Mesendoderm (in vitro differentiated cells): ENCODE measurements around the gene FAM170B.

Experiments
- DNase-seq: peaks from one replicate; pipeline ENCODE4 v3.0.0; 2013
- H2AK5ac ChIP-seq: 2 replicates; pipeline ENCODE4 v1.6.1; 2013; ENCODE audit warnings: low read length, inconsistent platforms
- H2BK120ac ChIP-seq: 2 replicates; pipeline ENCODE4 v1.6.1; 2013; ENCODE audit warnings: low read depth, mild to moderate bottlenecking, low read length, moderate library complexity, mixed read lengths
- H2BK15ac ChIP-seq: replicated peaks from 2 replicates; pipeline ENCODE4 v1.6.1; 2013; ENCODE audit warnings: low read depth, mild to moderate bottlenecking, moderate library complexity
- H2BK5ac ChIP-seq: 2 replicates; pipeline ENCODE4 v1.6.1; 2013; ENCODE audit warnings: low read length, inconsistent platforms
- H3K18ac ChIP-seq: 2 replicates; pipeline ENCODE4 v1.6.1; 2013; ENCODE audit warnings: mild to moderate bottlenecking, low read length, mixed read lengths
- H3K23ac ChIP-seq: one replicate; pipeline ENCODE4 v1.6.1; 2013; ENCODE audit warnings: low read length
- H3K27ac ChIP-seq: 2 replicates; pipeline ENCODE4 v1.5.1; 2013; ENCODE audit warnings: low read depth, mild to moderate bottlenecking, inconsistent platforms, low read length, moderate library complexity
- H3K27me3 ChIP-seq: 2 replicates; pipeline ENCODE4 v1.6.1; 2013; ENCODE audit warnings: low read length, control low read depth, mild to moderate bottlenecking, inconsistent platforms; ENCODE audit not compliant: insufficient read depth, poor library complexity
- H3K36me3 ChIP-seq: 2 replicates; pipeline ENCODE4 v1.6.1; 2013; ENCODE audit warnings: low read length, inconsistent platforms; ENCODE audit not compliant: control insufficient read depth, insufficient read depth
- H3K4ac ChIP-seq: one replicate; pipeline ENCODE4 v1.6.1; 2013; ENCODE audit warnings: low read depth, mild to moderate bottlenecking, low read length, moderate library complexity
- H3K4me1 ChIP-seq: 2 replicates; pipeline ENCODE4 v1.6.1; 2013; ENCODE audit warnings: low read depth, low read length, inconsistent platforms; ENCODE audit not compliant: control insufficient read depth
- H3K4me2 ChIP-seq: 2 replicates; pipeline ENCODE4 v1.6.1; 2013; ENCODE audit warnings: low read length
- H3K4me3 ChIP-seq: 2 replicates; pipeline ENCODE4 v1.5.1; 2013; ENCODE audit warnings: mild to moderate bottlenecking, low read length
- H3K56ac ChIP-seq: one replicate; pipeline ENCODE4 v1.6.1; 2013; ENCODE audit warnings: low read length
- H3K79me1 ChIP-seq: 2 replicates; pipeline ENCODE4 v1.6.1; 2013; ENCODE audit warnings: low read length, inconsistent platforms
- H3K79me2 ChIP-seq: 2 replicates; pipeline ENCODE4 v1.6.1; 2013; ENCODE audit warnings: mild to moderate bottlenecking, low read length; ENCODE audit not compliant: control insufficient read depth, insufficient read depth
- H3K9ac ChIP-seq: 2 replicates; pipeline ENCODE4 v1.6.1; 2013; ENCODE audit warnings: low read length, inconsistent platforms
- H4K5ac ChIP-seq: one replicate; pipeline ENCODE4 v1.6.1; 2013; ENCODE audit warnings: low read length
- H4K8ac ChIP-seq: one replicate; pipeline ENCODE4 v1.6.1; 2013; ENCODE audit warnings: low read depth, mild to moderate bottlenecking, control low read depth, low read length, moderate library complexity
- WGBS: extraction: QIAGEN DNeasy Blood & Tissue Kit; methylation state at CpG from one replicate; pipeline ENCODE4 v1.1.7; 2013; ENCODE audit warnings: low lambda C conversion rate, missing lambda C conversion rate; ENCODE audit not compliant: insufficient coverage; ENCODE audit errors: extremely low coverage; 5-methylcytosine and 5-hydroxymethylcytosine counted together

The FAM170B gene

GRCh38 chr10:49131507-49132361, 2.1 kb downstream of the FAM170B start:
- H3K4me3 ChIP-seq: no peak overlapping the region
- no peaks in the 10 kb centered on the region for H3K27me3 ChIP-seq
- H2BK120ac ChIP-seq: no peak overlapping the region
- no peak overlapping the region for H3K56ac ChIP-seq
- H2BK15ac ChIP-seq: no peak overlapping the region
- no peak overlapping the region for H2AK5ac ChIP-seq
- no peaks in the 10 kb centered on the region for H3K79me2 ChIP-seq
- no peaks in the 10 kb centered on the region for H3K36me3 ChIP-seq
- no peak overlapping the region for H3K23ac ChIP-seq
- H3K18ac ChIP-seq: no peak overlapping the region
- H4K5ac ChIP-seq: no peak overlapping the region
- no peaks in the 10 kb centered on the region for H3K79me1 ChIP-seq
- WGBS: no CpG with 5 or more reads among the region's 37 CpGs
- no peak overlapping the region for H2BK5ac ChIP-seq
- no peak overlapping the region for H3K9ac ChIP-seq
- no peak for DNase-seq
- no peaks in the 10 kb centered on the region for H3K4me1 ChIP-seq
- no peak overlapping the region for H3K4me2 ChIP-seq
- H4K8ac ChIP-seq: no peak overlapping the region
- no peak overlapping the region for H3K27ac ChIP-seq
- H3K4ac ChIP-seq: no peak overlapping the region

- Histone ChIP-seq H3K56ac (no peak overlapping the region), H3K18ac (no peak overlapping the region), H3K4me3 (no peak overlapping the region), H3K27me3 (no peaks in the 10 kb centered on the region), H3K23ac (no peak overlapping the region), H3K4ac (no peak overlapping the region), H3K4me2 (no peak overlapping the region), H3K27ac (no peak overlapping the region), H2BK120ac (no peak overlapping the region), H2BK15ac (no peak overlapping the region), H3K79me2 (no peaks in the 10 kb centered on the region), H2AK5ac (no peak overlapping the region), H3K79me1 (no peaks in the 10 kb centered on the region), H3K36me3 (no peaks in the 10 kb centered on the region), H4K5ac (no peak overlapping the region), H4K8ac (no peak overlapping the region), H3K9ac (no peak overlapping the region), H2BK5ac (no peak overlapping the region), H3K4me1 (no peaks in the 10 kb centered on the region)
- no peak for DNase-seq
- no CpG with 5 or more reads among the region's 1 CpG for WGBS
These were observed 4.4 kb downstream of the FAM170B start for GRCh38 chr10:49129376-49129775.

GRCh38 chr10:49128854-49129253, 5.0 kb downstream of the FAM170B start:
- no peak overlapping the region for H3K18ac ChIP-seq
- H3K36me3 ChIP-seq: no peaks in the 10 kb centered on the region
- no peak overlapping the region for H3K27ac ChIP-seq
- no peak overlapping the region for H2BK5ac ChIP-seq
- no peaks in the 10 kb centered on the region for H3K79me2 ChIP-seq
- H4K8ac ChIP-seq: no peak overlapping the region
- no peak overlapping the region for H4K5ac ChIP-seq
- H3K4me1 ChIP-seq: no peaks in the 10 kb centered on the region
- H3K56ac ChIP-seq: no peak overlapping the region
- H3K4me3 ChIP-seq: no peak overlapping the region
- H3K23ac ChIP-seq: no peak overlapping the region
- H2BK120ac ChIP-seq: no peak overlapping the region
- H2AK5ac ChIP-seq: no peak overlapping the region
- DNase-seq: no peak
- no peaks in the 10 kb centered on the region for H3K79me1 ChIP-seq
- no peak overlapping the region for H3K4ac ChIP-seq
- H3K27me3 ChIP-seq: no peaks in the 10 kb centered on the region
- no peak overlapping the region for H2BK15ac ChIP-seq
- WGBS: no CpG with 5 or more reads among the region's 4 CpGs
- no peak overlapping the region for H3K4me2 ChIP-seq
- no peak overlapping the region for H3K9ac ChIP-seq

- Histone ChIP-seq H3K4me1 (no peaks in the 10 kb centered on the region), H2BK120ac (no peak overlapping the region), H2BK15ac (no peak overlapping the region), H4K5ac (no peak overlapping the region), H3K27me3 (no peaks in the 10 kb centered on the region), H4K8ac (no peak overlapping the region), H3K23ac (no peak overlapping the region), H3K56ac (no peak overlapping the region), H3K4me2 (no peak overlapping the region), H3K4ac (no peak overlapping the region), H3K9ac (no peak overlapping the region), H3K36me3 (no peaks in the 10 kb centered on the region), H3K4me3 (no peak overlapping the region), H3K27ac (no peak overlapping the region), H2BK5ac (no peak overlapping the region), H3K79me1 (no peaks in the 10 kb centered on the region), H3K79me2 (no peaks in the 10 kb centered on the region), H2AK5ac (no peak overlapping the region), H3K18ac (no peak overlapping the region)
- no CpG with 5 or more reads among the region's 7 CpGs for WGBS
- no peak for DNase-seq
These were observed 9.6 kb downstream of the FAM170B start for GRCh38 chr10:49123981-49124950.

GRCh38 chr10:49120911-49121310, 12.9 kb downstream of the FAM170B start:
- DNase-seq: no peak
- Histone ChIP-seq H3K9ac (no peak overlapping the region), H3K4me3 (no peak overlapping the region)

More at GRCh38 chr10:49120911-49121310, 12.9 kb downstream of the FAM170B start:
- H3K36me3 ChIP-seq: no peaks in the 10 kb centered on the region
- no CpG with 5 or more reads among the region's 3 CpGs for WGBS
- no peaks in the 10 kb centered on the region for H3K79me1 ChIP-seq
- H2BK15ac ChIP-seq: no peak overlapping the region
- H3K4me2 ChIP-seq: no peak overlapping the region
- no peaks in the 10 kb centered on the region for H3K27me3 ChIP-seq
- no peak overlapping the region for H2BK120ac ChIP-seq
- no peak overlapping the region for H3K27ac ChIP-seq
- H3K4me1 ChIP-seq: no peaks in the 10 kb centered on the region
- no peak overlapping the region for H3K18ac ChIP-seq
- no peaks in the 10 kb centered on the region for H3K79me2 ChIP-seq
- H3K56ac ChIP-seq: no peak overlapping the region
- no peak overlapping the region for H4K5ac ChIP-seq
- no peak overlapping the region for H2BK5ac ChIP-seq
- H4K8ac ChIP-seq: no peak overlapping the region
- no peak overlapping the region for H3K4ac ChIP-seq
- no peak overlapping the region for H3K23ac ChIP-seq
- H2AK5ac ChIP-seq: no peak overlapping the region
